Bronchial epithelial cell (primary cell): ENCODE results near the gene C2CD4A. TPM values are rescaled to one million over a fixed set of nuclear protein-coding genes. Genes with fewer than 3 reads are reported as not detected.
A peak's percentile ranks its signal among the peaks of the same experiment; 100 is the strongest.

Experiments
- DNase-seq: peaks from one replicate; pipeline ENCODE4 v3.0.0-alpha.2; 2010; ENCODE audit warnings: low read depth
- FAIRE-seq: peaks from 2 replicates; lab custom pipeline; 2011; peaks lifted over from hg19 to GRCh38; lab: Jason Lieb, UNC
- H3K27me3 ChIP-seq: 2 replicates; pipeline ENCODE4 v1.5.1; 2011; ENCODE audit warnings: low read length; ENCODE audit not compliant: control insufficient read depth, insufficient read depth
- H3K36me3 ChIP-seq: 2 replicates; pipeline ENCODE4 v1.5.1; 2011; ENCODE audit warnings: low read length; ENCODE audit not compliant: control insufficient read depth, insufficient read depth
- H3K4me3 ChIP-seq: 2 replicates; pipeline ENCODE4 v1.5.1; 2011; ENCODE audit warnings: mild to moderate bottlenecking, low read depth, low read length, control low read depth
- CTCF ChIP-seq: IDR thresholded peaks from 2 replicates; pipeline ENCODE4 v1.5.1; 2011; ENCODE audit warnings: mild to moderate bottlenecking, moderate library complexity, low read length, control low read depth, inconsistent platforms; ENCODE audit not compliant: insufficient read depth, severe bottlenecking
- total RNA-seq: library from RNA; depleted of rRNA; stranded (reverse); fragments of >200 nt; gene quantifications from 2 replicates; pipeline ENCODE4 v1.2.1, GENCODE V29; 2014

C2CD4A gene
- total RNA-seq, 1 donor from 2014 or later, result 0.53 TPM

- no peak for TF ChIP-seq CTCF
- peak; percentile 59 for DNase-seq
- H3K4me3 ChIP-seq, result no peak overlapping the region
- no peak for FAIRE-seq
- no peaks in the 10 kb centered on the region for H3K27me3 ChIP-seq
- no peaks in the 10 kb centered on the region for H3K36me3 ChIP-seq
Measured at GRCh38 chr15:62087671-62088352, 21.0 kb downstream of the C2CD4A start.

GRCh38 chr15:62088353-62088693, 21.5 kb downstream of the C2CD4A start:
- DNase-seq, result no peak
- TF ChIP-seq CTCF, result no peak
- no peaks in the 10 kb centered on the region for H3K36me3 ChIP-seq
- FAIRE-seq, result no peak
- no peaks in the 10 kb centered on the region for H3K27me3 ChIP-seq
- H3K4me3 ChIP-seq, result no peak overlapping the region

GRCh38 chr15:62089616-62090015, 22.8 kb downstream of the C2CD4A start:
- Histone ChIP-seq H3K4me3 (no peak overlapping the region), H3K36me3 (no peaks in the 10 kb centered on the region), H3K27me3 (no peaks in the 10 kb centered on the region)
- TF ChIP-seq CTCF, result peak; percentile 6
- FAIRE-seq (no peak), DNase-seq (peak; percentile 76)

GRCh38 chr15:62090988-62091387, 24.2 kb downstream of the C2CD4A start:
- Histone ChIP-seq H3K27me3 (no peaks in the 10 kb centered on the region), H3K4me3 (no peak overlapping the region), H3K36me3 (no peaks in the 10 kb centered on the region)
- DNase-seq (no peak), FAIRE-seq (no peak)
- TF ChIP-seq CTCF, result no peak

- DNase-seq (no peak), FAIRE-seq (no peak)
- Histone ChIP-seq H3K4me3 (no peak overlapping the region), H3K27me3 (peaks cover 2% of the 10 kb centered on the region), H3K36me3 (no peaks in the 10 kb centered on the region)
- TF ChIP-seq CTCF, result no peak
Measured at GRCh38 chr15:62093809-62094208, 27.0 kb downstream of the C2CD4A start.

GRCh38 chr15:62094388-62094787, 27.6 kb downstream of the C2CD4A start:
- TF ChIP-seq CTCF, result no peak
- Histone ChIP-seq H3K4me3 (no peak overlapping the region), H3K27me3 (peaks cover 2% of the 10 kb centered on the region), H3K36me3 (no peaks in the 10 kb centered on the region)
- FAIRE-seq, result peak; percentile 18
- no peak for DNase-seq
